HCT116 (cell line): ENCODE measurements around the gene FNDC3A. TPM values are rescaled to one million over a fixed set of nuclear protein-coding genes. Genes with fewer than 3 reads are reported as not detected.

Source experiments
- ATAC-seq: fragments of 200-7000 bp; cut with Tn5 transposase; 2 replicates; pipeline ENCODE4 v1.9.1; 2020; ENCODE audit warnings: mild to moderate bottlenecking, moderate library complexity
- BruUV-seq: library from RNA; stranded (reverse); fragments of 400-500 nt; replicated peaks from 2 replicates; lab custom pipeline; 2021; lab: Mats Ljungman, UMichigan
- CTCF ChIA-PET: fragments of 300-600 bp; sonication (Branson Sonifier 250); formaldehyde crosslinking; loops from one replicate; lab custom pipeline; 2021; ENCODE audit warnings: antibody characterized with exemption; lab: Charles Lee
- POLR2A ChIA-PET: fragments of 300-600, 350-600 bp; sonication (Branson Sonifier 250); formaldehyde crosslinking; loops from one replicate; lab custom pipeline; 2021; ENCODE audit warnings: antibody characterized with exemption; lab: Charles Lee
- RAD21 ChIA-PET, 2 experiments: fragments of 300-600 bp; sonication (Branson Sonifier 250); formaldehyde crosslinking; loops; one replicate each; lab custom pipeline; 2023; ENCODE audit warnings: low total read pairs in 2 of 2; ENCODE audit not compliant: uncharacterized antibody in 2 of 2, unreplicated experiment in 2 of 2, low non-redundant PET in 1 of 2; lab: Charles Lee
- DNase-seq: peaks from one replicate; pipeline ENCODE4 v3.0.0-alpha.2; 2010; ENCODE audit warnings: low read depth, low spot score
- H2AFZ ChIP-seq: fragments of 200-600 bp; shearing (Covaris generic), sonication (generic); 2 replicates; pipeline ENCODE4 v1.6.1; 2017; ENCODE audit warnings: low read depth, mixed run types, mixed read lengths, antibody characterized with exemption, low read length; ENCODE audit not compliant: poor library complexity, severe bottlenecking
- H3K27ac ChIP-seq: 2 replicates; pipeline ENCODE4 v1.5.1; 2012; ENCODE audit warnings: low read depth, low read length
- H3K27me3 ChIP-seq: fragments of 200-600 bp; sonication (generic); 2 replicates; pipeline ENCODE4 v1.6.1; 2016; ENCODE audit warnings: mixed run types, low read length, mixed read lengths; ENCODE audit not compliant: insufficient read depth
- H3K36me3 ChIP-seq, 2 experiments: fragments of 200-500 bp in 1 of 2; fragments of 200-600 bp in 1 of 2; sonication (Bioruptor generic) in 1 of 2; sonication (generic) in 1 of 2; 2 replicates each; pipeline versions ENCODE4 v1.5.1 to v1.6.1; 2014 to 2016; ENCODE audit warnings: low read length in 2 of 2, inconsistent platforms in 1 of 2, mixed read lengths in 1 of 2, mixed run types in 1 of 2; ENCODE audit not compliant: insufficient read depth in 2 of 2, control insufficient read depth in 1 of 2
- H3K4me1 ChIP-seq, 2 experiments: fragments of 200-600 bp in 1 of 2; sonication (generic) in 1 of 2; 2 replicates each; pipeline versions ENCODE4 v1.5.1 to v1.6.1; 2012 to 2017; ENCODE audit warnings: low read length in 2 of 2, inconsistent platforms in 1 of 2, mild to moderate bottlenecking in 1 of 2, mixed read lengths in 1 of 2, mixed run types in 1 of 2, moderate library complexity in 1 of 2; ENCODE audit not compliant: insufficient read depth in 2 of 2, control insufficient read depth in 1 of 2
- H3K4me2 ChIP-seq: fragments of 200-600 bp; sonication (generic); 2 replicates; pipeline ENCODE4 v1.6.1; 2017; ENCODE audit warnings: mixed run types, low read length, mixed read lengths
- H3K4me3 ChIP-seq, 2 experiments: fragments of 200-600 bp in 1 of 2; sonication (generic) in 1 of 2; replicated peaks in 1 of 2; 2 replicates each; pipeline ENCODE4 v1.5.1; 2011 to 2016; ENCODE audit warnings: low read length in 2 of 2, control low read depth in 1 of 2, low read depth in 1 of 2, mild to moderate bottlenecking in 1 of 2, mixed read lengths in 1 of 2, mixed run types in 1 of 2
- H3K79me2 ChIP-seq: fragments of 200-600 bp; sonication (generic); 2 replicates; pipeline ENCODE4 v1.6.1; 2017; ENCODE audit warnings: mild to moderate bottlenecking, mixed run types, low read length, moderate library complexity, mixed read lengths; ENCODE audit not compliant: insufficient read depth
- H3K9ac ChIP-seq: fragments of 200-600 bp; sonication (generic); 2 replicates; pipeline ENCODE4 v1.6.1; 2016; ENCODE audit warnings: low read length, mixed read lengths
- H3K9me2 ChIP-seq: fragments of 200-600 bp; sonication (generic), shearing (Covaris generic); 2 replicates; pipeline ENCODE4 v1.6.1; 2017; ENCODE audit warnings: mixed run types, mild to moderate bottlenecking, moderate library complexity; ENCODE audit not compliant: insufficient read depth
- H3K9me3 ChIP-seq, 2 experiments: fragments of 200-500 bp in 1 of 2; fragments of 200-600 bp in 1 of 2; sonication (Bioruptor generic) in 1 of 2; sonication (generic) in 1 of 2; 2 replicates each; pipeline ENCODE4 v1.6.1; 2014 to 2017; ENCODE audit warnings: low read length in 2 of 2, mixed read lengths in 2 of 2, inconsistent platforms in 1 of 2, low read depth in 1 of 2, mild to moderate bottlenecking in 1 of 2, mixed run types in 1 of 2, moderate library complexity in 1 of 2; ENCODE audit not compliant: control insufficient read depth in 1 of 2, insufficient read depth in 1 of 2
- H4K20me1 ChIP-seq: fragments of 200-600 bp; sonication (generic), shearing (Covaris generic); 2 replicates; pipeline ENCODE4 v1.6.1; 2017; ENCODE audit warnings: mixed run types, mild to moderate bottlenecking, moderate library complexity; ENCODE audit not compliant: insufficient read depth
- CEBPB ChIP-seq: IDR thresholded peaks from 2 replicates; pipeline ENCODE4 v1.6.1; 2012; ENCODE audit warnings: low read depth
- EGR1 ChIP-seq: IDR thresholded peaks from 2 replicates; pipeline ENCODE4 v1.6.1; 2012; ENCODE audit warnings: low read depth
- ELF1 ChIP-seq: IDR thresholded peaks from 2 replicates; pipeline ENCODE4 v1.6.1; 2012; ENCODE audit warnings: low read depth, borderline replicate concordance
- EZH2phosphoT487 ChIP-seq: fragments of 200-600 bp; IDR thresholded peaks from 2 replicates; pipeline ENCODE4 v1.6.1; 2018; ENCODE audit warnings: antibody characterized with exemption, borderline replicate concordance
- POLR2AphosphoS5 ChIP-seq: IDR thresholded peaks from 2 replicates; pipeline ENCODE4 v1.6.1; 2011; ENCODE audit warnings: mild to moderate bottlenecking, low read depth, low read length, moderate library complexity
- RAD21 ChIP-seq: IDR thresholded peaks from 2 replicates; pipeline ENCODE4 v1.6.1; 2012; ENCODE audit warnings: low read depth, mild to moderate bottlenecking
- SP1 ChIP-seq: IDR thresholded peaks from 2 replicates; pipeline ENCODE4 v1.6.1; 2012; ENCODE audit warnings: low read depth
- TCF7L2 ChIP-seq: IDR thresholded peaks from 2 replicates; pipeline ENCODE4 v1.7.0; 2011; ENCODE audit warnings: borderline replicate concordance, inconsistent platforms; ENCODE audit not compliant: insufficient read depth, insufficient read length; ENCODE audit errors: extremely low read depth
- intact Hi-C: fragments of 100-400 bp; cut with micrococcal nuclease; formaldehyde crosslinking; loops from 2 replicates; pipeline ENCODE4 v1.10.0; 2022
- total RNA-seq: library from RNA; stranded (reverse); gene quantifications from one replicate; pipeline ENCODE4 v1.2.1, GENCODE V29; 2021; ENCODE audit not compliant: unreplicated experiment
- TF ChIP-seq, protein P1 (sequence below): IDR thresholded peaks from 2 replicates; pipeline ENCODE4 v1.6.1; 2011; ENCODE audit warnings: mild to moderate bottlenecking, low read length, moderate library complexity; ENCODE audit not compliant: insufficient replicate concordance; ENCODE audit errors: extremely low read depth

Gene FNDC3A
- total RNA-seq, 1 experiment from 2014 or later, result 30.5 TPM

DNA sequence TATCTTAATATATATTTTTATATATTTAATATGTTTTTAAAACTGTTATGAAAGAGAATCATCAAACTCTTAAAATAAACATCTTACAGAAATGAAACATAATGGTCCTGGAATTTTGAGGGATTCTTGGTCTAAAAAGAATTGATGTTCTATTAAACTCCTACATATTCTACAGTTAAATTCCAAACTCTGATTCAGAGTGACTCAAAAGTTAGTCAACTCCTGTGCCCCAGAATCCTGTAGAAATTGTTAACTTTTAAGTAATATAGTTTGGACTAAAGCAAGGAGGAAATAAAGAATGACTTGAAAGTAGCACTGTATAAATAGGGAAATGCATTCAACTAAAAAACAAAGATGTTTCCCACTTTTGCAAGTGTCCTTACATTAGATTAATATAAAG lies 47.7 kb downstream of the FNDC3A start (continued):
- TF ChIP-seq CEBPB, result no peak
- TF ChIP-seq, protein P1, sequence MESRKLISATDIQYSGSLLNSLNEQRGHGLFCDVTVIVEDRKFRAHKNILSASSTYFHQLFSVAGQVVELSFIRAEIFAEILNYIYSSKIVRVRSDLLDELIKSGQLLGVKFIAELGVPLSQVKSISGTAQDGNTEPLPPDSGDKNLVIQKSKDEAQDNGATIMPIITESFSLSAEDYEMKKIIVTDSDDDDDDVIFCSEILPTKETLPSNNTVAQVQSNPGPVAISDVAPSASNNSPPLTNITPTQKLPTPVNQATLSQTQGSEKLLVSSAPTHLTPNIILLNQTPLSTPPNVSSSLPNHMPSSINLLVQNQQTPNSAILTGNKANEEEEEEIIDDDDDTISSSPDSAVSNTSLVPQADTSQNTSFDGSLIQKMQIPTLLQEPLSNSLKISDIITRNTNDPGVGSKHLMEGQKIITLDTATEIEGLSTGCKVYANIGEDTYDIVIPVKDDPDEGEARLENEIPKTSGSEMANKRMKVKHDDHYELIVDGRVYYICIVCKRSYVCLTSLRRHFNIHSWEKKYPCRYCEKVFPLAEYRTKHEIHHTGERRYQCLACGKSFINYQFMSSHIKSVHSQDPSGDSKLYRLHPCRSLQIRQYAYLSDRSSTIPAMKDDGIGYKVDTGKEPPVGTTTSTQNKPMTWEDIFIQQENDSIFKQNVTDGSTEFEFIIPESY, result no peak

DNA sequence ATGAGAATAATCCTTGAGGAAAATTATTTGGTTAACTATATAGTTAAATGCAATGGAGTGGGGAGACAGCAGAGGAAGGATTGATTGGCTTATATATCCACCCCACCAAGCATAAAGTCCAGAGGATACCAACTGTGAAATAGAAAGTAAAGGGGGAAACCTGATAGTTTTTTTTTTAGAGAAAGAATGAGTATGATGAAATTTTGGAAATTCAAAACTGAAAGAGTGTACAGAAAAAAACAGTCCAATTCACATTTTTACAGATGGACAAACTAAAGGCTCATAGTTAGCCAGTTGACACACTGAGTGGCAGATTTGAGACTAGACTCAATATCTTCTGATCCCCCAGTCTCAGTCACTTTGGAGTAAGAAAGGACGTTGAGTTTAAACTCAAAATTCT lies 51.1 kb downstream of the FNDC3A start:
- Histone ChIP-seq H3K4me1 (peaks cover 0 to 18% of the 10 kb centered on the region in 2 experiments; a peak in 2 of 4 replicates), H3K9ac (no peak overlapping the region), H3K27ac (no peak overlapping the region), H3K9me2 (no peaks in the 10 kb centered on the region), H3K79me2 (no peaks in the 10 kb centered on the region), H3K27me3 (no peaks in the 10 kb centered on the region), H3K36me3 (no peaks in the 10 kb centered on the region), H4K20me1 (no peaks in the 10 kb centered on the region), H3K4me2 (no peak overlapping the region), H3K9me3 (no peaks in the 10 kb centered on the region), H3K4me3 (no peak overlapping the region), H2AFZ (no peak overlapping the region)
- BruUV-seq, result no TSS peak
- ATAC-seq (no peak), DNase-seq (no peak)
- TF ChIP-seq SP1 (no peak), ELF1 (no peak), RAD21 (no peak), EZH2phosphoT487 (no peak), POLR2AphosphoS5 (no peak), EGR1 (no peak), CEBPB (no peak), TCF7L2 (no peak)
- CTCF ChIA-PET, result no interaction called here
- RAD21 ChIA-PET, result no interaction called here
- POLR2A ChIA-PET, result no interaction called here
- intact Hi-C loops, result no loop called here
